Measurements from ENCODE around the gene NOTCH2.
"Not testable (repeated sequence)": the region's sequence is repeated elsewhere in the genome, so short reads cannot be mapped to it uniquely, and the experiment has no call there.

NOTCH2 gene

GRCh38 chr1:120096981-120097545 lies 27.6 kb upstream of the NOTCH2 start:
- H3K27me3 Mint-ChIP-seq (ENCODE audit: low read depth, poor library complexity); H3K4me1 Mint-ChIP-seq; DNase-seq; H3K9me3 Mint-ChIP-seq; H3K36me3 Mint-ChIP-seq (ENCODE audit: low read depth); H3K4me3 Mint-ChIP-seq: not testable (repeated sequence)
- H3K27ac Mint-ChIP-seq, result peak overlapping the region; percentile 25

GRCh38 chr1:120093548-120094181 lies 24.2 kb upstream of the NOTCH2 start:
- not testable (repeated sequence) for H3K4me1 Mint-ChIP-seq; H3K4me3 Mint-ChIP-seq; H3K9me3 Mint-ChIP-seq; H3K27me3 Mint-ChIP-seq (ENCODE audit: low read depth, poor library complexity); H3K36me3 Mint-ChIP-seq (ENCODE audit: low read depth); DNase-seq; H3K27ac Mint-ChIP-seq

GRCh38 chr1:120092232-120093218 lies 23.1 kb upstream of the NOTCH2 start:
- DNase-seq, result not testable (repeated sequence)

GRCh38 chr1:120090830-120091229 lies 21.4 kb upstream of the NOTCH2 start:
- not testable (repeated sequence) for H3K36me3 Mint-ChIP-seq (ENCODE audit: low read depth); H3K9me3 Mint-ChIP-seq; H3K4me3 Mint-ChIP-seq; H3K27ac Mint-ChIP-seq; H3K4me1 Mint-ChIP-seq; DNase-seq; H3K27me3 Mint-ChIP-seq (ENCODE audit: low read depth, poor library complexity)

More at GRCh38 chr1:120092232-120093218, 23.1 kb upstream of the NOTCH2 start:
- not testable (repeated sequence) for H3K27me3 Mint-ChIP-seq (ENCODE audit: low read depth, poor library complexity); H3K4me3 Mint-ChIP-seq; H3K9me3 Mint-ChIP-seq; H3K36me3 Mint-ChIP-seq (ENCODE audit: low read depth); H3K27ac Mint-ChIP-seq; H3K4me1 Mint-ChIP-seq

GRCh38 chr1:120087959-120088358 lies 18.5 kb upstream of the NOTCH2 start:
- H3K36me3 Mint-ChIP-seq (ENCODE audit: low read depth); H3K27ac Mint-ChIP-seq; H3K27me3 Mint-ChIP-seq (ENCODE audit: low read depth, poor library complexity); DNase-seq; H3K4me1 Mint-ChIP-seq; H3K4me3 Mint-ChIP-seq; H3K9me3 Mint-ChIP-seq: not testable (repeated sequence)

GRCh38 chr1:120069920-120070214 lies 405 bp upstream of the NOTCH2 start:
- H3K27me3 Mint-ChIP-seq (ENCODE audit: low read depth, poor library complexity); H3K9me3 Mint-ChIP-seq; DNase-seq; H3K36me3 Mint-ChIP-seq (ENCODE audit: low read depth); H3K27ac Mint-ChIP-seq; H3K4me3 Mint-ChIP-seq: not testable (repeated sequence)
- peaks cover 15% of the 10 kb centered on the region for H3K4me1 Mint-ChIP-seq

GRCh38 chr1:120068683-120069066 lies 787 bp downstream of the NOTCH2 start:
- H3K4me3 Mint-ChIP-seq, result peak overlapping the region; percentile 65
- H3K9me3 Mint-ChIP-seq; H3K27ac Mint-ChIP-seq; H3K36me3 Mint-ChIP-seq (ENCODE audit: low read depth); H3K27me3 Mint-ChIP-seq (ENCODE audit: low read depth, poor library complexity): not testable (repeated sequence)
- DNase-seq, result peak; percentile 42
- H3K4me1 Mint-ChIP-seq, result peaks cover 15% of the 10 kb centered on the region

- not testable (repeated sequence) for H3K4me1 Mint-ChIP-seq; DNase-seq; H3K9me3 Mint-ChIP-seq; H3K27ac Mint-ChIP-seq; H3K36me3 Mint-ChIP-seq (ENCODE audit: low read depth); H3K4me3 Mint-ChIP-seq; H3K27me3 Mint-ChIP-seq (ENCODE audit: low read depth, poor library complexity)
Measured at GRCh38 chr1:120048208-120048607, 21.3 kb downstream of the NOTCH2 start.

- not testable (repeated sequence) for H3K9me3 Mint-ChIP-seq; H3K4me3 Mint-ChIP-seq; DNase-seq; H3K4me1 Mint-ChIP-seq; H3K27ac Mint-ChIP-seq; H3K36me3 Mint-ChIP-seq (ENCODE audit: low read depth); H3K27me3 Mint-ChIP-seq (ENCODE audit: low read depth, poor library complexity)
Measured at GRCh38 chr1:120041771-120042170, 27.7 kb downstream of the NOTCH2 start.

- H3K36me3 Mint-ChIP-seq (ENCODE audit: low read depth); H3K4me3 Mint-ChIP-seq; H3K27ac Mint-ChIP-seq; DNase-seq; H3K4me1 Mint-ChIP-seq; H3K27me3 Mint-ChIP-seq (ENCODE audit: low read depth, poor library complexity); H3K9me3 Mint-ChIP-seq: not testable (repeated sequence)
Measured at GRCh38 chr1:120032253-120032652, 37.2 kb downstream of the NOTCH2 start.

GRCh38 chr1:120023791-120024190 lies 45.7 kb downstream of the NOTCH2 start:
- not testable (repeated sequence) for H3K4me1 Mint-ChIP-seq; H3K27me3 Mint-ChIP-seq (ENCODE audit: low read depth, poor library complexity); H3K27ac Mint-ChIP-seq; H3K9me3 Mint-ChIP-seq; H3K36me3 Mint-ChIP-seq (ENCODE audit: low read depth); H3K4me3 Mint-ChIP-seq; DNase-seq

GRCh38 chr1:120014978-120015377 lies 54.5 kb downstream of the NOTCH2 start:
- Mint-ChIP-seq H3K4me3 (peak overlapping the region; percentile 57), H3K27ac (peak overlapping the region; percentile 78)
- not testable (repeated sequence) for H3K4me1 Mint-ChIP-seq; H3K9me3 Mint-ChIP-seq; H3K36me3 Mint-ChIP-seq (ENCODE audit: low read depth); H3K27me3 Mint-ChIP-seq (ENCODE audit: low read depth, poor library complexity); DNase-seq

- H3K27me3 Mint-ChIP-seq (ENCODE audit: low read depth, poor library complexity); H3K9me3 Mint-ChIP-seq; DNase-seq; H3K4me1 Mint-ChIP-seq; H3K36me3 Mint-ChIP-seq (ENCODE audit: low read depth); H3K4me3 Mint-ChIP-seq; H3K27ac Mint-ChIP-seq: not testable (repeated sequence)
Measured at GRCh38 chr1:120008320-120008719, 61.1 kb downstream of the NOTCH2 start.

GRCh38 chr1:120007850-120008249 lies 61.6 kb downstream of the NOTCH2 start:
- H3K4me1 Mint-ChIP-seq; H3K27me3 Mint-ChIP-seq (ENCODE audit: low read depth, poor library complexity); DNase-seq; H3K27ac Mint-ChIP-seq; H3K9me3 Mint-ChIP-seq; H3K36me3 Mint-ChIP-seq (ENCODE audit: low read depth); H3K4me3 Mint-ChIP-seq: not testable (repeated sequence)

- DNase-seq; H3K4me1 Mint-ChIP-seq; H3K27ac Mint-ChIP-seq; H3K27me3 Mint-ChIP-seq (ENCODE audit: low read depth, poor library complexity); H3K4me3 Mint-ChIP-seq; H3K9me3 Mint-ChIP-seq: not testable (repeated sequence)
- peaks cover 24% of the 10 kb centered on the region for H3K36me3 Mint-ChIP-seq (ENCODE audit: low read depth)
Measured at GRCh38 chr1:120001035-120001434, 68.4 kb downstream of the NOTCH2 start.

All from nephron progenitor cell (in vitro differentiated cells).